ENCODE measurements around the gene PARP4. TPM values are rescaled to one million over a fixed set of nuclear protein-coding genes. Genes with fewer than 3 reads are reported as not detected.

Gene PARP4
- polyA plus RNA-seq, 6 donors from 2014 or later = 20.6 to 35.0 (median 28.6) TPM

Other genes with a start within 250 kb of the PARP4 start
- gene C1QTNF9, start 203.2 kb downstream of the PARP4 start, polyA plus RNA-seq (ENCODE audit: low read depth in 6 of 6) = not detected
- gene ATP12A, start 167.6 kb upstream of the PARP4 start, polyA plus RNA-seq (ENCODE audit: low read depth in 6 of 6) = not detected

Measured in naive B cell (primary cell).